Ovary (tissue), 9 donors: ENCODE results near the gene CDC23. TPM values are rescaled to one million over a fixed set of nuclear protein-coding genes. Genes with fewer than 3 reads are reported as not detected.

ENCODE experiments used
- DNase-seq, 5 donors: peaks; one replicate each; pipeline ENCODE4 v3.0.0-alpha.2; 2019 to 2020
- H3K27ac ChIP-seq, 2 donors: fragments of 200-600 bp; one replicate each; pipeline versions ENCODE4 v1.5.1 to v1.8.0; 2019 to 2022
- H3K27me3 ChIP-seq: fragments of 200-600 bp; one replicate; pipeline ENCODE4 v1.8.0; 2022
- H3K36me3 ChIP-seq: fragments of 200-600 bp; sonication (generic); one replicate; pipeline ENCODE4 v1.5.1; 2019
- H3K4me1 ChIP-seq: one replicate; pipeline ENCODE4 v1.8.1; 2013; ENCODE audit warnings: mild to moderate bottlenecking, moderate library complexity; ENCODE audit not compliant: insufficient read depth
- H3K4me3 ChIP-seq: fragments of 200-600 bp; sonication (generic); one replicate; pipeline ENCODE4 v1.5.1; 2017
- H3K9me3 ChIP-seq, 2 donors: fragments of 200-600 bp in 1 of 2; sonication (generic) in 1 of 2; one replicate each; pipeline versions ENCODE4 v1.5.1 to v1.8.1; 2013 to 2019; ENCODE audit warnings: mild to moderate bottlenecking in 1 of 2, moderate library complexity in 1 of 2
- EP300 ChIP-seq: sonication (generic); formaldehyde crosslinking; IDR thresholded peaks from one replicate; pipeline ENCODE4 v1.6.1; 2017; ENCODE audit warnings: antibody characterized with exemption
- POLR2A ChIP-seq: fragments of 450-650 bp; IDR thresholded peaks from one replicate; pipeline ENCODE4 v1.6.1; 2017; ENCODE audit warnings: antibody characterized with exemption, mild to moderate bottlenecking, moderate library complexity
- WGBS, 3 donors: extraction: QIAGEN DNeasy Blood & Tissue Kit in 1 of 3; methylation state at CpG; one replicate each; pipeline versions ENCODE4 v1.1.5 to v1.1.7; 2013 to 2017; 5-methylcytosine and 5-hydroxymethylcytosine counted together
- intact Hi-C, 4 donors: fragments of 100-400 bp; cut with DNase I; formaldehyde crosslinking; loops; one replicate each; pipeline versions ENCODE4 v1.11.0 to v1.15.1; 2022 to 2023
- polyA plus RNA-seq, 2 donors: library from polyadenylated mRNA; stranded (reverse); fragments of 200-250 nt in 1 of 2; fragments of 350-450 nt in 1 of 2; fragmentation: Illumina TruSeq in 1 of 2; extraction: RNeasy Lipid Tissue Mini Kit (QIAGEN cat#74804) in 1 of 2; gene quantifications; one replicate each; pipeline ENCODE4 v1.2.3, GENCODE V29; 2013 to 2014
- total RNA-seq, 7 donors: library from RNA; depleted of rRNA in 2 of 7; stranded (reverse); fragments of >200 nt in 2 of 7; fragmentation: NEBNext Ultra II Directional in 3 of 7; extraction: Animal tissue kit (Norgen Biotek cat#: 25700) in 3 of 7; gene quantifications; one replicate each; pipeline versions ENCODE4 v1.1.0 to v1.2.4, GENCODE V29; 2016 to 2023
- TF ChIP-seq, protein P1 (sequence below), 3 donors: fragments of 450-650 bp in 2 of 3; fragments of 200-600 bp in 1 of 3; IDR thresholded peaks; one replicate each; pipeline versions ENCODE4 v1.5.1 to v1.8.0; 2016 to 2022; ENCODE audit warnings: antibody characterized with exemption in 3 of 3, mild to moderate bottlenecking in 1 of 3
- donor health status: DM: no; HTN: no; CAD: no; lungs with moderate emphysema.
- donor health status: DM: no; HTN: no; CAD: no.
- donor health status: Bipolar disorder and iron deficiency.
- donor health status: DM: yes; HTN: yes; CAD: no.
- donor health status: DM: no; HTN: no; CAD: no.
- donor health status: DM: yes; HTN: yes; CAD: no.

Gene CDC23
- total and polyA plus RNA-seq, 9 donors: 10.6 to 28.8 (median 21.6) TPM

DNA sequence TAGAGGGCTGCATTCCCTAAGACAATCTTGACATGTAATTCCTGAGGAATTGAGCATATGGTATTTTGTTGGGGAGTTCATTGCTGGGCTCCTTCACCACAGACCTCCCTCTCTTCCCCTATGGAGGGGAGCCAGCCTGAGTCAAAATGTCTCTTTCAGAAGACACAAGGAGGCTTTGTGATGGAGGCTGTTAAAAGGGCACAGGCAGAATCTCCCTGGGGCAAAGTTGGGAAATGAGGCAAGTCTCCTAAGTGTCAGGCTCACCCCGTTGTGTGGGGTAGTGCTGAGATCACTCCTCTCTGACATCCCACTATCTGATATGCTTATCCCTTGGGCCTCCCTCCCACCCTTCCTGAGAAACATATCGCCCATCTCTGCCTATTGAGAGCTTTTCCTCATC is 30.7 kb upstream of the CDC23 start:
- no peak overlapping the region for H3K27ac ChIP-seq
- no peaks in the 10 kb centered on the region for H3K27me3 ChIP-seq
- 34 to 50% (median 35%) methylated on average over 2 of the region's 2 CpGs for WGBS, 3 donors
- no peaks in the 10 kb centered on the region for H3K4me1 ChIP-seq
- no peak for DNase-seq
- no peaks in the 10 kb centered on the region for H3K9me3 ChIP-seq
- H3K4me3 ChIP-seq: no peak overlapping the region
- intact Hi-C loops: no loop called here
- TF ChIP-seq, protein P1, sequence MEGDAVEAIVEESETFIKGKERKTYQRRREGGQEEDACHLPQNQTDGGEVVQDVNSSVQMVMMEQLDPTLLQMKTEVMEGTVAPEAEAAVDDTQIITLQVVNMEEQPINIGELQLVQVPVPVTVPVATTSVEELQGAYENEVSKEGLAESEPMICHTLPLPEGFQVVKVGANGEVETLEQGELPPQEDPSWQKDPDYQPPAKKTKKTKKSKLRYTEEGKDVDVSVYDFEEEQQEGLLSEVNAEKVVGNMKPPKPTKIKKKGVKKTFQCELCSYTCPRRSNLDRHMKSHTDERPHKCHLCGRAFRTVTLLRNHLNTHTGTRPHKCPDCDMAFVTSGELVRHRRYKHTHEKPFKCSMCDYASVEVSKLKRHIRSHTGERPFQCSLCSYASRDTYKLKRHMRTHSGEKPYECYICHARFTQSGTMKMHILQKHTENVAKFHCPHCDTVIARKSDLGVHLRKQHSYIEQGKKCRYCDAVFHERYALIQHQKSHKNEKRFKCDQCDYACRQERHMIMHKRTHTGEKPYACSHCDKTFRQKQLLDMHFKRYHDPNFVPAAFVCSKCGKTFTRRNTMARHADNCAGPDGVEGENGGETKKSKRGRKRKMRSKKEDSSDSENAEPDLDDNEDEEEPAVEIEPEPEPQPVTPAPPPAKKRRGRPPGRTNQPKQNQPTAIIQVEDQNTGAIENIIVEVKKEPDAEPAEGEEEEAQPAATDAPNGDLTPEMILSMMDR (IDR thresholded peaks at IDR 0.05): no peak
- no peak for TF ChIP-seq POLR2A
- no peak for TF ChIP-seq EP300
- no peaks in the 10 kb centered on the region for H3K36me3 ChIP-seq

- no peaks in the 10 kb centered on the region for H3K36me3 ChIP-seq
- peak overlapping the region; percentile 30 for H3K4me3 ChIP-seq
- peak in 3 of 5 donors; percentile 14 to 42 (median 22) for DNase-seq
- TF ChIP-seq EP300 (no peak), POLR2A (no peak)
- TF ChIP-seq, protein P1 (IDR thresholded peaks at IDR 0.05): no peak
- intact Hi-C loops: no loop called here
- H3K9me3 ChIP-seq: no peaks in the 10 kb centered on the region
- WGBS, 3 donors: 2 to 3% (median 2%) methylated on average over 63 to 67 of the region's 67 CpGs
- no peaks in the 10 kb centered on the region for H3K27me3 ChIP-seq
- no peaks in the 10 kb centered on the region for H3K4me1 ChIP-seq
- no peak overlapping the region for H3K27ac ChIP-seq
Observed at GRCh38 chr5:138241688-138242571, 28.8 kb upstream of the CDC23 start.

DNA sequence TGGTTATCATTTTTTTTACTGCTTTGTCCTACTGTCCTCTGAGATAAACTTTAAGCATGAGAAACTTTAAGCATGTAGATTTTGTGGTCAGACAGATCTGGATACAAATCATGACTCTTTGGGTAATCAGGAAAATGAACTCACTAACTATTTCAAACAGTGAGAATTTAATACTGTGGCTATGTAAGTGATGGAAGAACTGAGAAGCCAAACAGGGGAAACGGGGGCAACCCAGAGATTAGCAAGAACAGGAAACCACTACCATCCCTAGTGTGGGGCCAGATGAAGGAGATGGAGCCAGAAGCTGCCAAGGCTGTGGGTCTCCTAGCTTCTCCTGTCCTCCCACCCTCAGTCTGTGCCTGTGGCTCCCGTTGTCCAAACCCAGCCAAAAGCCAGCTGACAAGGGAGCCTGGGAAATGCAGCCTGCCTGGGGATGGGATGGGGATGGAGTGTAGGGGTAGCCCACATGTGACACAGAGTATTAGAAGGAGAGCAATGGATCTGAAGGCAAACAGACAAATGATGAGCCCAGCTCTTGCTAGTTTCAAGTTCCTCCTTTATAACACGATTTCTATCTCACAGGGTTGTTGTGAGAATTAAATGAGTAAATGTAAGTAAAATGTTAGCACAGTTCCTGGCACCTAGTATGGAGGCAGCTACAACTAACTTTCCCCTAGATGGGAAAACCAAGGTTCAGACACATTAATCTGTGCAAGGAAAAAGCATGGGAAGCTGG is 27.7 kb upstream of the CDC23 start:
- no peaks in the 10 kb centered on the region for H3K27me3 ChIP-seq
- H3K4me1 ChIP-seq: no peaks in the 10 kb centered on the region
- TF ChIP-seq POLR2A (no peak), EP300 (no peak)
- TF ChIP-seq, protein P1 (IDR thresholded peaks at IDR 0.05): no peak
- H3K36me3 ChIP-seq: no peaks in the 10 kb centered on the region
- H3K9me3 ChIP-seq: no peaks in the 10 kb centered on the region
- WGBS, 3 donors: 55 to 64% (median 55%) methylated on average over 3 of the region's 3 CpGs
- H3K4me3 ChIP-seq: no peak overlapping the region
- DNase-seq: no peak
- intact Hi-C loops: no loop called here
- no peak overlapping the region for H3K27ac ChIP-seq

- H3K4me1 ChIP-seq: no peaks in the 10 kb centered on the region
- WGBS, 3 donors: 63 to 83% (median 73%) methylated on average over 1 of the region's 1 CpG
- H3K27me3 ChIP-seq: no peaks in the 10 kb centered on the region
- H3K4me3 ChIP-seq: no peak overlapping the region
- H3K27ac ChIP-seq: no peak overlapping the region
- TF ChIP-seq, protein P1 (IDR thresholded peaks at IDR 0.05): no peak
- no peak for TF ChIP-seq EP300
- TF ChIP-seq POLR2A: no peak
- H3K36me3 ChIP-seq: no peaks in the 10 kb centered on the region
- intact Hi-C loops: no loop called here
- H3K9me3 ChIP-seq: no peaks in the 10 kb centered on the region
- DNase-seq: no peak
Observed at GRCh38 chr5:138238034-138238433, 24.9 kb upstream of the CDC23 start.
